ENCODE data around the gene EPHA3. TPM values are rescaled to one million over a fixed set of nuclear protein-coding genes. Genes with fewer than 3 reads are reported as not detected.

Gene EPHA3
- total RNA-seq, 2 experiments from 2014 or later, result not detected

GRCh38 chr3:89116476-89116875, 9.1 kb downstream of the EPHA3 start:
- Mint-ChIP-seq H3K4me3 (no peak overlapping the region), H3K4me1 (ENCODE audit: low read depth) (no peaks in the 10 kb centered on the region), H3K27ac (no peak overlapping the region), H3K9me3 (no peaks in the 10 kb centered on the region), H3K36me3 (ENCODE audit: low read depth) (no peaks in the 10 kb centered on the region), H3K27me3 (peaks cover 25% of the 10 kb centered on the region)
- TF ChIP-seq CTCF (IDR thresholded peaks at IDR 0.05), result no peak
- ATAC-seq (ENCODE audit: poor library complexity), result no peak
- DNase-seq, result no peak
- peaks cover 0 to 10% of the 10 kb centered on the region in 2 experiments for H3K9me3 ChIP-seq (ENCODE audit: control insufficient read depth in 1 of 2, insufficient read depth in 1 of 2, low read length in 2 of 2)
- H3K4me3 ChIP-seq (ENCODE audit: low read length), result no peak overlapping the region
- peaks cover 6% of the 10 kb centered on the region for H3K4me1 ChIP-seq (ENCODE audit: insufficient read depth, low read length)
- ChIA-PET CTCF (no interaction called here), POLR2A (no interaction called here)
- intact Hi-C loops (cut with DNase I, micrococcal nuclease), result no loop called here
- H3K27ac ChIP-seq (ENCODE audit: low read depth in 1 of 2, low read length in 2 of 2), result no peak overlapping the region
- no peaks in the 10 kb centered on the region for H3K36me3 ChIP-seq (ENCODE audit: insufficient read depth, low read length)
- H3K27me3 ChIP-seq (ENCODE audit: control insufficient read depth in 1 of 2, insufficient read depth in 2 of 2, low read length in 2 of 2), result peaks cover 0 to 3% of the 10 kb centered on the region in 2 experiments

GRCh38 chr3:89138048-89138447, 30.6 kb downstream of the EPHA3 start:
- no peaks in the 10 kb centered on the region for H3K4me1 ChIP-seq (ENCODE audit: insufficient read depth, low read length)
- intact Hi-C loops (cut with DNase I, micrococcal nuclease), result no loop called here
- no peaks in the 10 kb centered on the region for H3K36me3 Mint-ChIP-seq (ENCODE audit: low read depth)
- DNase-seq (no peak), ATAC-seq (ENCODE audit: poor library complexity) (no peak)
- H3K27me3 ChIP-seq (ENCODE audit: control insufficient read depth in 1 of 2, insufficient read depth in 2 of 2, low read length in 2 of 2), result no peaks in the 10 kb centered on the region
- H3K36me3 ChIP-seq (ENCODE audit: insufficient read depth, low read length), result no peaks in the 10 kb centered on the region
- no peaks in the 10 kb centered on the region for H3K4me1 Mint-ChIP-seq (ENCODE audit: low read depth)
- no peaks in the 10 kb centered on the region for H3K9me3 Mint-ChIP-seq
- H3K9me3 ChIP-seq (ENCODE audit: control insufficient read depth in 1 of 2, insufficient read depth in 1 of 2, low read length in 2 of 2), result no peaks in the 10 kb centered on the region
- no peak overlapping the region for H3K27ac ChIP-seq (ENCODE audit: low read depth in 1 of 2, low read length in 2 of 2)
- no peak overlapping the region for H3K27ac Mint-ChIP-seq
- H3K27me3 Mint-ChIP-seq, result no peaks in the 10 kb centered on the region
- TF ChIP-seq CTCF (IDR thresholded peaks at IDR 0.05), result no peak
- CTCF ChIA-PET, result no interaction called here
- no peak overlapping the region for H3K4me3 Mint-ChIP-seq
- H3K4me3 ChIP-seq (ENCODE audit: low read length), result no peak overlapping the region
- POLR2A ChIA-PET, result no interaction called here

- Histone ChIP-seq H3K27ac (ENCODE audit: low read depth in 1 of 2, low read length in 2 of 2) (no peak overlapping the region), H3K36me3 (ENCODE audit: insufficient read depth, low read length) (no peaks in the 10 kb centered on the region), H3K27me3 (ENCODE audit: control insufficient read depth in 1 of 2, insufficient read depth in 2 of 2, low read length in 2 of 2) (no peaks in the 10 kb centered on the region), H3K4me1 (ENCODE audit: insufficient read depth, low read length) (no peaks in the 10 kb centered on the region), H3K4me3 (ENCODE audit: low read length) (no peak overlapping the region), H3K9me3 (ENCODE audit: control insufficient read depth in 1 of 2, insufficient read depth in 1 of 2, low read length in 2 of 2) (no peaks in the 10 kb centered on the region)
- POLR2A ChIA-PET, result no interaction called here
- TF ChIP-seq CTCF (IDR thresholded peaks at IDR 0.05), result no peak
- Mint-ChIP-seq H3K27ac (no peak overlapping the region), H3K4me1 (ENCODE audit: low read depth) (no peaks in the 10 kb centered on the region), H3K9me3 (no peaks in the 10 kb centered on the region), H3K27me3 (no peaks in the 10 kb centered on the region), H3K4me3 (no peak overlapping the region), H3K36me3 (ENCODE audit: low read depth) (no peaks in the 10 kb centered on the region)
- ATAC-seq (ENCODE audit: poor library complexity) (no peak), DNase-seq (no peak)
- CTCF ChIA-PET, result no interaction called here
- intact Hi-C loops (cut with DNase I, micrococcal nuclease), result no loop called here
These were observed 32.4 kb downstream of the EPHA3 start for GRCh38 chr3:89139870-89140269.

All from CD4-positive, alpha-beta T cell (primary cell).